ENCODE measurements around the gene PSD2. TPM values are rescaled to one million over a fixed set of nuclear protein-coding genes. Genes with fewer than 3 reads are reported as not detected.

PSD2 gene
- total RNA-seq, 4 donors from 2014 or later, result 0.16 TPM; not detected in 3

DNA sequence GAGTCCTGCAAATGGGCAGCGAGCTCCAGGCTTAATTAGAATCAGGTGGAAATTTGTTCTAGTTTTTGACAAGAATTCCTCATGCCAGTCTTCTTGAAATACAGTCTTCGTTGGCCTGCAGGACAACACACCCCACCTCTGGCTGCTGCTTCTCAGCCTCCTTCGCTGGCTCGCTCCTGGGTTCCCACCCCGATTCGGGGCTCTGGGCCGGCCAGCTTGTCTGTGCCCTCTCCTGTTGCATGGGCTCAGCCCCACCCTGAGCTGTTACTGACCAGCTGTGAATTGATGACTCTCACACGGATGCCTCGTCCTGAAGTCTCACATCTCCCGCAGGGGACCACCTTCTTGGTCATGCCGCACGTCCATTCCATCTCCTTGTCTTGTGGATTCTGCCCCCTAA is 21.0 kb downstream of the PSD2 start:
- Histone ChIP-seq H3K4me1 (no peaks in the 10 kb centered on the region), H3K9me3 (no peaks in the 10 kb centered on the region), H3K36me3 (no peaks in the 10 kb centered on the region), H3K27me3 (no peaks in the 10 kb centered on the region), H3K27ac (no peak overlapping the region), H3K4me3 (no peak overlapping the region)
- in situ Hi-C loops (cut with MboI; ENCODE audit: low pct_ligation_motif_present in 1 of 4, low pct_unique_long_range_greater_than_20kb in 1 of 4, low sequenced_read_pairs in 3 of 4), result no loop called here
- no peak for DNase-seq
- intact Hi-C loops (cut with DNase I; ENCODE audit: low total_unique reads), result no loop called here
- TF ChIP-seq CTCF (IDR thresholded peaks at IDR 0.05) (no peak), EP300 (IDR thresholded peaks at IDR 0.05; ENCODE audit: low read depth) (no peak), POLR2AphosphoS5 (IDR thresholded peaks at IDR 0.05) (no peak), POLR2A (IDR thresholded peaks at IDR 0.05) (no peak)
- WGBS, 2 donors (ENCODE audit: low coverage in 1 of 2), result 87 to 88% methylated on average over 6 to 12 of the region's 12 CpGs

DNA sequence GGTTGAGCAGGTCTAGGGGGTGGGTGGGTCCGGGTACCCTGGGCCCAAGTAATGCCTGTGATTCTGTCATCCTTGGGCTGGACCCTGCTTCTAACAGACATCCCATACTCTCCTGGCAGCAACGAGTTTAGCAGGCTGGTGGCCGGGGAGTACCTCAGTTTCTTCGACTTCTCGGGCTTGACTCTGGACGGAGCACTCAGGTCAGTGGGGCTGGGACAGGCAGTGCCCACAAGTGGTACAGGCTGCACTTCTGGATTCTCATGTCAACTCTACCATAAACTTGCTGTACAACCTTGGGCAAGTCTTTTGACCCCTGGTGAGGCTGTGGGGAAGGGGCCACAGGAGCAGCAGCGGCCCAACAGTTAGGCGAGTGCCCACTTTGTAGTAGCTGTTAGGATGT is 21.8 kb downstream of the PSD2 start:
- H3K36me3 ChIP-seq, result no peaks in the 10 kb centered on the region
- no peaks in the 10 kb centered on the region for H3K27me3 ChIP-seq
- in situ Hi-C loops (cut with MboI; ENCODE audit: low pct_ligation_motif_present in 1 of 4, low pct_unique_long_range_greater_than_20kb in 1 of 4, low sequenced_read_pairs in 3 of 4), result no loop called here
- DNase-seq, result no peak
- WGBS, 2 donors (ENCODE audit: low coverage in 1 of 2), result 80 to 90% methylated on average over 1 to 8 of the region's 8 CpGs
- H3K9me3 ChIP-seq, result no peaks in the 10 kb centered on the region
- no peak overlapping the region for H3K27ac ChIP-seq
- TF ChIP-seq EP300 (IDR thresholded peaks at IDR 0.05; ENCODE audit: low read depth) (no peak), POLR2A (IDR thresholded peaks at IDR 0.05) (no peak), POLR2AphosphoS5 (IDR thresholded peaks at IDR 0.05) (no peak), CTCF (IDR thresholded peaks at IDR 0.05) (no peak)
- no peak overlapping the region for H3K4me3 ChIP-seq
- intact Hi-C loops (cut with DNase I; ENCODE audit: low total_unique reads), result no loop called here
- no peaks in the 10 kb centered on the region for H3K4me1 ChIP-seq

GRCh38 chr5:139817970-139818369 is 22.4 kb downstream of the PSD2 start:
- Histone ChIP-seq H3K9me3 (no peaks in the 10 kb centered on the region), H3K27me3 (no peaks in the 10 kb centered on the region), H3K27ac (no peak overlapping the region), H3K4me1 (no peaks in the 10 kb centered on the region), H3K4me3 (no peak overlapping the region), H3K36me3 (no peaks in the 10 kb centered on the region)
- 59 to 60% methylated on average over 3 of the region's 3 CpGs for WGBS, 2 donors (ENCODE audit: low coverage in 1 of 2)
- no peak for DNase-seq
- TF ChIP-seq POLR2AphosphoS5 (IDR thresholded peaks at IDR 0.05), result no peak
- TF ChIP-seq POLR2A (IDR thresholded peaks at IDR 0.05), result no peak
- TF ChIP-seq EP300 (IDR thresholded peaks at IDR 0.05; ENCODE audit: low read depth), result no peak
- no peak for TF ChIP-seq CTCF (IDR thresholded peaks at IDR 0.05)
- intact Hi-C loops (cut with DNase I; ENCODE audit: low total_unique reads), result no loop called here
- in situ Hi-C loops (cut with MboI; ENCODE audit: low pct_ligation_motif_present in 1 of 4, low pct_unique_long_range_greater_than_20kb in 1 of 4, low sequenced_read_pairs in 3 of 4), result no loop called here

DNA sequence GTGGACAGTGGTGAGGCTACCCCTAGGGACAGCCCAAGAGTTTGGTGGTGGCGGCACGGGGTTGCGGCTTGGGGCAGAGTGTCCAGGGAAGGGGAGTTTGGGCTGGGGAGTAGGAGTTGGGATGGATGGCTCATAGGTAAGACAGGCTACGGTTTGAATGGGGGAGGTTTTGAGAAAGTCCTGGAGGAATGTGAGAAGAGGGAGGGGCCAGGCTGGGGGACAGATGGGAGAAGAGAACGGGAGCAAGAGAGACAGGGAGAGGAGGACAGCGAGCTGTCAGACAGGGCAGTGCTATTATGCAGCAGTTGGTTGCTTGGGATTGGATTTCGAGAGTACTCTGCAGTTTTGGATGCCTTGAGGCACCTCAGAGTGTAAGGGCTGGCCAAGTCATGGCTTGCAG is 24.5 kb downstream of the PSD2 start:
- intact Hi-C loops (cut with DNase I; ENCODE audit: low total_unique reads) (no loop called here), in situ Hi-C loops (cut with MboI; ENCODE audit: low pct_ligation_motif_present in 1 of 4, low pct_unique_long_range_greater_than_20kb in 1 of 4, low sequenced_read_pairs in 3 of 4) (no loop called here)
- TF ChIP-seq EP300 (IDR thresholded peaks at IDR 0.05; ENCODE audit: low read depth) (no peak), POLR2AphosphoS5 (IDR thresholded peaks at IDR 0.05) (no peak), CTCF (IDR thresholded peaks at IDR 0.05) (no peak), POLR2A (IDR thresholded peaks at IDR 0.05) (no peak)
- Histone ChIP-seq H3K4me1 (no peaks in the 10 kb centered on the region), H3K36me3 (no peaks in the 10 kb centered on the region), H3K27me3 (no peaks in the 10 kb centered on the region), H3K9me3 (no peaks in the 10 kb centered on the region), H3K4me3 (no peak overlapping the region), H3K27ac (no peak overlapping the region)
- 63 to 73% methylated on average over 7 of the region's 7 CpGs for WGBS, 2 donors (ENCODE audit: low coverage in 1 of 2)
- DNase-seq, result no peak

Data from transverse colon (tissue), 4 donors.